HG03354 (cell line): Measurements from ENCODE around the gene QPCT.

Source experiments
- ATAC-seq: cut with Tn5 transposase; IDR thresholded peaks from one replicate; pipeline ENCODE4 v1.9.1; 2021; ENCODE audit warnings: mild to moderate bottlenecking; ENCODE audit not compliant: unreplicated experiment, poor library complexity, severe bottlenecking

The QPCT gene

GRCh38 chr2:37387148-37387835 is 42.9 kb downstream of the QPCT start:
- no peak for ATAC-seq

DNA sequence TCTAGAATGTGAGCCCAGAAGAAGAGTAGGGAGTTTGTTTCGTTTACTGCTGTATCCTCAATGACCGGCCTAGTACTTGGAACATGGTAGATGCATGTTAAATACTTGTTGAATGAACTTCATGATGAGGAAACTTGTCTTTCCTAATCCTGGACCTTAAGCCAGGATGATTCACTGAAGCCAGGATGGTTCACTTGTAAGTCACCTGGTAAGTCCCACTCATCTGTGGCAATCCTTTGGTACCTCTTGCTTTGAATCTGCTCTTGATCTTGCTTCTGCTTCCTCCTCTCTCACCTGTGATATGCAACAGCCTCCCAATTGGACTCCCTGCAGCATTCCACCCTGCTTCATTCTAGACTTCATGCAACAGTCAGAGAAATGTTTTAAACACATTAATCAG is 43.6 kb downstream of the QPCT start:
- no peak for ATAC-seq

- no peak for ATAC-seq
Observed at GRCh38 chr2:37389395-37389794, 45.0 kb downstream of the QPCT start.

DNA sequence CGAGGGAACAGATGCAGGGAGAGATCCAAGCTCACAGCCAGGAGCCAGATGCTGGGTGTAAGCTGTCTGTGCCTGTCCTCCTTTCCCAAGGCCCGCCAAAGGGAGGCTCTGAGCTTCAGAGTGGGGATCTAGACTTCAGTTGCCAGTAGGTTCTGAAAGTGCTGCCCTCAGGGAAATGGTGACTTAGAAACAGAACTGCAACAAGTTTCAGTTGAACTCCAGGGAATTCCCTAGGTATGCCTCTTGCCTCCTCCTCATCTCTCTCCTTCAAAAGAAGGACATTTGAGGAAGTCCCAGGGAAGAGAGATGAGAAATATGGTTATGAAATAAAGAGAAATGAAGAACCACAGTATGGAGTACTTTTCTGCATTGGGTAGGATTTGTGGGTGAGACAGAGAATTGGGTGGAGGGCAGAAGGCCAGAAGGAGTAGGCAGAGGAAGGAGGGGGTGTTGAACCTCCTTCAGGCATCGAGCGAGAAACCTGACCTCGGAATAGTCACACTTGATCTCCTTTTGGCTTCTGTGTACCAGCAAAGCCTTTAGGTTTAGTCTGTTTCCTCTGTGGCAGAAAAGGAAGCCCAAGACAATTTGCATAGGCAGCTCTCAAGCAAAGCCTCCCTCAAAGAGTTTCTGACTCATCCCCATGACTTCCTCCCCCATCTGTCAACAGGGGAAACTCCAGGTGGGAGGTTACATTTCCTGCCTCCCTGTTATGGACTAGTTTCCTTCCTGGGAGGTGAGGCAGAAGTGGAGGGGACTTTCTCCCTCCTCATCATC is 45.7 kb downstream of the QPCT start:
- ATAC-seq, result peak; percentile 97

DNA sequence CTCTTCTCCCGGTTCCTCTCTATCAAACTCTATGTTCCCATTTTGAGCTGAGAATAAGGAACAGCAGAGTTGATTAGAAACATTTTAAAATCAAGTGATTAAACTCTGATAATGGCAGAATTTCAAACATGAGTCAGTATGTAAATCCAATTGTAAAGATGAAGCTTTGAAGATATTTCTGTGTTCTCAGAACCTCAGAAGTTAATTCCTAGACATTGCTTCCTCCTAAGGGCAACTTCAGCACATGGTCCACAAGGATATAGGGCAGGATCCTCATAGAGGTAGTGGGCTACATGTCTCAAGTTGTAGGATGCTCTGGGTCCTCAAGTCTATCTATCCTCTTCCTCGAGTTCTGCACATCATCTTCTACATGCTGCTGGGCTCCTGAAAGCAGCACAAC is 46.3 kb downstream of the QPCT start:
- peak; percentile 7 for ATAC-seq

GRCh38 chr2:37391711-37392110 is 47.3 kb downstream of the QPCT start:
- ATAC-seq, result no peak

DNA sequence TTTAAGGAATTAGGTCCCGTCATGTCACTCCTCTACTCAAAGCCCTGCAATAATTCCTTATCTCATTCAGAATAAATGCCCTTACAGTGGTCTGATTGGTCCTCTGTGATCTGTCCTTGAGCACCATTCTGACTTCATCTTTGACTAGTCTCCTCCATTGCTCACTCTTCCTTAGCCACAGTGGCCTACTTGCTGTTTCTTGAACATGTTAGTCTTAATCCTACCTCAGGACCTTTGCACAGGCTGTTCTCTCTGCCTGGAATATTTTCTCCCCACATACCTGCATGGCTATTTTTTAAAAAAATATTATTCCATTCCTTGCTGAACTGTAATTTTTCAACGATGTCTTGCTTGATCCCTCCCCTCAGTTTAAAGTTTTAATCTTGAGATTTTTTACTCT is 48.0 kb downstream of the QPCT start:
- no peak for ATAC-seq

DNA sequence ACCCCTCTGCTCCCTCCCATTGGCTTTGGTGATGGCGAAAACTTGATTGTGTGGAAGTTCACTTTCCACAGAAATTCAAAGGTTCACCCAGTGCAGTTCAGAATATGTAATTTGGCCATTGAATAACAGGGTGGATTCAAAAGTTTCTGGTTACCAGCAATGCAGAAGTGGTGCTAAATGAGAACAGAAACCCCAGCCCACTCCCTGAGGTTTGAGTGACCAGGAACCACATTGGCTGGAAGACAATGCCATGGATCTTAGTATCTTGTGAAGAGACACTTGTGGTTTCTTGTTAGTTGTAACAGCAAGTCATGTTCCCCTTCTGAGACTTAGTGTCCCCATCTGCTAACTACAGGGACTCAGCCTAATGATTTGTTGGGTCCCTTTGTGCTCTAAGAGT is 49.8 kb downstream of the QPCT start:
- no peak for ATAC-seq

DNA sequence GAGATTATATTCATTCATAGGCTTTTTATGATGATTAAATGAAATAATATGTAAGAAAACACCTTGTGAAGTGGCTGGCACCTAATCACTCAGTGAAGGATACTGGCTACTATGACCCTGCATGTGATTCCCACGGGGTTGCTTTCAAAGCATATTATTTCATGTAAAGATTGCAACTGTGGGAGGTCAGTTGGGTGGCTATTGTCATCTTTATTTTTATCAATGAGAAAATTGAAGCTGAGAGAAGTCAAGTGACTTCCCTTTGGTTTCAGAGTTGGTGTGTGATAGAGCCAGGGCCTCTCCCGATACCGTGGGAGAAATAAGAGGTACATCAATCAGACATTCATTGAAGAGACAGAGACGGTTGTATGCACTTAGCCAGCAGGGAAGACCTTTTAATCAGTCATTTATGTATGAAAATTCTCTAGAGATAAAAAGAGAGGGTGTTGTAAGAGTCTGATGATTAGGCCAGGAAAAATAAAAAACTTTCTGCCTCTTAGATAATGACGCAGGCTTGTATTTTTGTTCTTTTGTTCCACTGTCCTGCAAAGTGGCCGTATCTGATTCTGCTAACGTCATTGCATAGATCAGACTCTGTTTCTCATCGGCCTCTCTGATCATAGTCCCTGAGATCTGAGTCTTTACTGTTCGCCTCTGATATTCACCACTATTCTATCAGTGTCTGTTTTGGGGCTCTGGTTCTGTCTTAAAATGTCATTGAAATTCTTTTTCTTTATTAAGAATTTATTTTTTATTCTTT is 50.5 kb downstream of the QPCT start:
- no peak for ATAC-seq

- no peak for ATAC-seq
Observed at GRCh38 chr2:37396890-37397565, 52.6 kb downstream of the QPCT start.

DNA sequence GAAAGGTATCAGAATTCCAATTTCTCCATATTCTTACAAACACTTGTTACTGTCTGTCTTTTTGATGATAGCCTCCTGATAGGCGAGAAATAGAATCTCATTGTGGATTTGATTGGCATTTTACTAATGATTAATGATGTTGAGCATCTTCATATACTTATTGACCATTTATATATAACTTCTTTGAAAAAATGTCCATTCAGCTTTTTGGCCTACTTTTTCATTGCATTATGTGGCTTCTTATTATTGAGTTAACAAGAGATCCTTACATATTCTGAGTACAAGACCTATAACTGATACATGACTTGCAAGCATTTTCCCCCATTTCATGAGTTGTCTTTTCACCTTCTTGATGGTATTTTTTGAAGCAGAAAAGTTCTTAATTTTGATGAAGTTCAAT is 54.6 kb downstream of the QPCT start:
- ATAC-seq, result no peak

DNA sequence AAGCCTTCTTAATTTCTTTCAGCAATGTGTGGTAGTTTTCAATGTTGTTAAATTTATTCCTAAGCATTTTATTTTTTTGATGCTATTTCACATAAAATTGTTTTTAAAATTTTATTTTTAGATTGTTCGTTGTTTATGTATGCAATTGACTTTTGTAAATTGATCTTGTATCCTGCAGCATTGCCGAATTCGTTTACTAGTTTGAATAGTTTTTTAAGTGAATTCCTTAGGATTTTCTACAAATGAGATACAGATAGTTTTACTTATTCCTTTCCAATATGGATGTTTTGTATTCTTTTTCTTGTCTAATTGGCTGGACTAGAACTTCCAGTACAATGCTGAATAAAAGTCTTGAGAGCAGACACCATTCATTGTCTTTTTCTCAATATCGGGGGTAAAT is 55.6 kb downstream of the QPCT start:
- ATAC-seq, result no peak

GRCh38 chr2:37402636-37403035 is 58.2 kb downstream of the QPCT start:
- ATAC-seq, result no peak

- ATAC-seq, result no peak
Observed at GRCh38 chr2:37405781-37406180, 61.4 kb downstream of the QPCT start.

DNA sequence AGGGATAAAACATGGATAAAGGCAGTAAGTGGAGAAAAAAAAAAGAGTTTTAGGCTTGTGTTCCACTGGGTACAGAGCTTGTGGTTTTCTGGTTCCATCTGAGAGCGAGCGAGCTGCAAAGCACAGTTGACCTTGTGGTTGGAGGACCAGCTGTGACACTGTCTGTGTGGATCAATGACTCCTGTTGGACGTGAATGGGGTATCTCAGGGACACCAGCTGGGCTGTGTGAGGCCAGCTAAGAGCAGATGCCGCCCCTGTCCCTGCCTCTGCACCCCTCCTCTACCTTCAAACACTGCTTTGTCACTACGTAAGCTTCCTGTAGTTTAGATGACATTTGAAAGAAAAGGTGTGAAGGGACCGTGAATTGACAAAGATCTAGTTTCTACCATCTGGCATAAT is 67.8 kb downstream of the QPCT start:
- no peak for ATAC-seq

DNA sequence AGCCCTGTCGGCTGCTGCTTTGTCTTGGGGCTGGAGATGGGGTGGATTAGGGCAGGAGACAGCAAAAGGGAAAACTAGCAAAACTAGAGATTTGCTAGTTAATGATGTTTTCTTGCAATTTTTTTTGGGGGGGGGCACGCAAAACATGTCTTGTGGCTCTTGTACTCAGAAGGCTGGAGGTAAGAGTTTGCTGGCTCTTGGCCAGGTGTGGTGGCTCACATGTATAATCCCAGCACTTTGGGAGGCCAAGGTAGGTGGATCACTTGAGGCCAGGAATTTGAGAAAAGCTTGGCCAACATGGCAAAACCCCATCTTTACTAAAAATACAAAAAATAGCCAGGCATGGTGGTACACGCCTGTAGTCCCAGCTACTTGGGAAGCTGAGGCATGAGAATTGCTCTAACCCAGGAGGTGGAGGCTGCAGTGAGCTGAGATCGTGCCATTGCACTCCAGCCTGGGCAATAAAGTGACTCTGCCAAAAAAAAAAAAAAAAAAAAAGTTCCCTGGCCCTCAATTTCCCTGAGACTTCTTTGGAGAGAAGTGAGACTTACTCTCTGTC is 69.6 kb downstream of the QPCT start:
- peak; percentile 10 for ATAC-seq

- peak; percentile 78 for ATAC-seq
Observed at GRCh38 chr2:37414470-37414949, 70.1 kb downstream of the QPCT start.

DNA sequence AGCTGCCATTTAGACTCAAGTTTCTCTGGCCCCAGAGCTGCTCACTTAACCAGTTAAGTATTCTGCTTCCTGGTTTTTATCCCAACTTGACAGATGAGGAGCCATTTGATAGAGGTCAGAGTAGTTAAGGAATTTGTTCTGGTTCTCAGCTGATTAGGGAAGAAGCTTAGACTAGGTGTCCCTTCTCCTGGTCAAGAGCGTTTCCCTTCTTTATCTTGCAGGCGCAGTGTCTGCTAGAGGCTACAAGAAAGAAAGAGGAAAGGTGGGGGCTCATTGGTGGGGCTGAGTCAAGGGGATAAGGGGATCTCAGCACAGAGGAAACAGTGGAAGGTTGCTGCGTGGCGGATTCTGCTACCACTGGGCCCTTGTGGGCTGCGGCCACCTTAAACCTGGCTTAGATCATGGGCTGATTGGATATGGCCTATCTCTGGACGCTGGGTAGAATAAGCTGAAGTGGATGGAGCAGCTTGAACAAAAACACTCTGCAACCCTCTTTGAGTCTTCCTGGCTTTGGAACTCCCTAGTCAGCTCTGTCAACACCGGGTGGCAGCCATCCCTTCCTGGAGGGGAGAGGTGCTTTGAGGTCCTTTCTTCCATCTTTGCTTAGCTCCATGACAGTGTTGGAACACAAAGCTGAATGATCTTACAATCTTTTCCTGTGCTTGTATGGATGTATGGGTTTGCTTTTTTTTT is 70.8 kb downstream of the QPCT start:
- no peak for ATAC-seq

GRCh38 chr2:37417321-37417720 is 72.9 kb downstream of the QPCT start:
- no peak for ATAC-seq
